Peyer's patch (tissue), 4 donors: ENCODE results near the gene LDLRAD4. TPM values are rescaled to one million over a fixed set of nuclear protein-coding genes. Genes with fewer than 3 reads are reported as not detected.

Experiments
- DNase-seq, 3 donors: peaks; one replicate each; pipeline ENCODE4 v3.0.0-alpha.2; 2017 to 2019
- H3K27ac ChIP-seq, 4 donors: fragments of 200-600 bp; sonication (generic); one replicate each; pipeline ENCODE4 v1.5.1; 2016 to 2019
- H3K27me3 ChIP-seq, 2 donors: fragments of 200-600 bp; sonication (generic); one replicate each; pipeline ENCODE4 v1.5.1; 2019
- H3K36me3 ChIP-seq, 3 donors: fragments of 200-600 bp; sonication (generic); one replicate each; pipeline ENCODE4 v1.5.1; 2016 to 2019
- H3K4me1 ChIP-seq, 4 donors: fragments of 200-600 bp; sonication (generic); one replicate each; pipeline ENCODE4 v1.5.1; 2016 to 2019
- H3K4me3 ChIP-seq, 4 donors: fragments of 200-600 bp; sonication (generic); 1 replicate in 3 of 4; 2 replicates in 1 of 4; pipeline ENCODE4 v1.5.1; 2016 to 2019; ENCODE audit warnings: mild to moderate bottlenecking in 1 of 4
- H3K9me3 ChIP-seq, 4 donors: fragments of 200-600 bp; sonication (generic); one replicate each; pipeline ENCODE4 v1.5.1; 2016 to 2019; ENCODE audit warnings: mild to moderate bottlenecking in 1 of 4
- CTCF ChIP-seq, 6 experiments: fragments of 450-650 bp in 4 of 6; fragments of 200-600 bp in 2 of 6; sonication (generic) in 1 of 6; IDR thresholded peaks; one replicate each; pipeline ENCODE4 v1.5.1; 2017 to 2019; ENCODE audit warnings: antibody characterized with exemption in 6 of 6, mild to moderate bottlenecking in 3 of 6, moderate library complexity in 1 of 6
- POLR2A ChIP-seq, 2 donors: fragments of 450-650 bp; IDR thresholded peaks; one replicate each; pipeline ENCODE4 v1.5.1; 2017; ENCODE audit warnings: antibody characterized with exemption in 2 of 2, mild to moderate bottlenecking in 2 of 2, moderate library complexity in 2 of 2
- total RNA-seq, 4 donors: library from RNA; depleted of rRNA; stranded (reverse); fragments of >200 nt; gene quantifications; one replicate each; pipeline ENCODE4 v1.1.0, GENCODE V29; 2016

LDLRAD4 gene
- total RNA-seq, 4 donors from 2014 or later: 24.8 to 128 (median 50.0) TPM

DNA sequence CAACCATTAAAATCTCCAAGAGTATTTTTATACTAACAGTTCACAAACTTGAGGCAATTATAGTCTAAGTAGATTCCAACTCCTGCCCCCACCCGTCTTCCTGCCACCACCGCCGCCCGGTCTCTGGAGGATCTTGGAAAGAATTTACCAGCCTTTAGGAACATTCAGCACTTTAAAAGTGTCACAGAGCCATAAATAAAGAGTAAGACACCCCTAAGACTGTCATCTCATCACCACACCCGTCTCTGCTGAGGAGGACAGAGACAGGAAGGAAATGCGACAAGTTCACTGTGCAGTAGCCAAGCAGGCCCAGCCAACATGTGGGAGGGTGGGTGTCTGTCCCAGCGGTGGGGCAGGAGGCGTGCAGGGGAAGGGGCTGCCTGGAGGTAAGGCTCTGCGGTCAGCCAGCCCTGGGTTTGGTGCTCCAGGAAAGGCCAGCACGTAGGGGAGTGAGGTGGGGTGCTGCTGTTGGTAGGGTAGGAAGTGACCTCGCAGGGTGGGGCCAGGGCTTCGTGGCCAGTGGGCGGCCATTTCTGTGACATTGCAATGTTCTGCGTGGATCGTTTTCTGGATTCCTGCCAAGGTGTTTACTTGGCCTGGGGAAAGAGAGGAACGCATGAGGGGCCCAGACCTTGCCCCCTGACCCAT, 396.2 kb downstream of the LDLRAD4 start:
- peak overlapping the region; percentile 3 to 43 (median 20) for H3K4me3 ChIP-seq
- TF ChIP-seq POLR2A (IDR thresholded peaks at IDR 0.05): no peak
- TF ChIP-seq CTCF (IDR thresholded peaks at IDR 0.05): no peak
- peak in 2 of 3 donors; percentile 59 to 70 for DNase-seq
- H3K36me3 ChIP-seq: no peaks in the 10 kb centered on the region
- no peaks in the 10 kb centered on the region for H3K27me3 ChIP-seq
- H3K9me3 ChIP-seq: no peaks in the 10 kb centered on the region
- peak overlapping the region; percentile 64 to 77 (median 70) for H3K27ac ChIP-seq
- peaks cover 0 to 26% (median 8%) of the 10 kb centered on the region in 4 donors for H3K4me1 ChIP-seq

GRCh38 chr18:13615432-13615861, 396.9 kb downstream of the LDLRAD4 start:
- Histone ChIP-seq H3K4me1 (peaks cover 0 to 26% (median 6%) of the 10 kb centered on the region in 4 donors), H3K27ac (peak overlapping the region; percentile 64 to 77 (median 70)), H3K4me3 (no peak overlapping the region), H3K36me3 (no peaks in the 10 kb centered on the region), H3K9me3 (no peaks in the 10 kb centered on the region), H3K27me3 (no peaks in the 10 kb centered on the region)
- TF ChIP-seq CTCF (IDR thresholded peaks at IDR 0.05): no peak
- no peak for TF ChIP-seq POLR2A (IDR thresholded peaks at IDR 0.05)
- DNase-seq: no peak

- no peaks in the 10 kb centered on the region for H3K9me3 ChIP-seq
- TF ChIP-seq CTCF (IDR thresholded peaks at IDR 0.05): no peak
- TF ChIP-seq POLR2A (IDR thresholded peaks at IDR 0.05): no peak
- no peak for DNase-seq
- H3K4me1 ChIP-seq: peaks cover 0 to 23% (median 4%) of the 10 kb centered on the region in 4 donors
- H3K27ac ChIP-seq: peak overlapping the region; percentile 10 to 77 (median 68)
- H3K36me3 ChIP-seq: peaks cover 0 to 3% (median 0%) of the 10 kb centered on the region in 3 donors
- H3K4me3 ChIP-seq: peak overlapping the region in 1 of 4 donors; percentile 0
- no peaks in the 10 kb centered on the region for H3K27me3 ChIP-seq
Measured at GRCh38 chr18:13616041-13616440, 397.5 kb downstream of the LDLRAD4 start.

DNA sequence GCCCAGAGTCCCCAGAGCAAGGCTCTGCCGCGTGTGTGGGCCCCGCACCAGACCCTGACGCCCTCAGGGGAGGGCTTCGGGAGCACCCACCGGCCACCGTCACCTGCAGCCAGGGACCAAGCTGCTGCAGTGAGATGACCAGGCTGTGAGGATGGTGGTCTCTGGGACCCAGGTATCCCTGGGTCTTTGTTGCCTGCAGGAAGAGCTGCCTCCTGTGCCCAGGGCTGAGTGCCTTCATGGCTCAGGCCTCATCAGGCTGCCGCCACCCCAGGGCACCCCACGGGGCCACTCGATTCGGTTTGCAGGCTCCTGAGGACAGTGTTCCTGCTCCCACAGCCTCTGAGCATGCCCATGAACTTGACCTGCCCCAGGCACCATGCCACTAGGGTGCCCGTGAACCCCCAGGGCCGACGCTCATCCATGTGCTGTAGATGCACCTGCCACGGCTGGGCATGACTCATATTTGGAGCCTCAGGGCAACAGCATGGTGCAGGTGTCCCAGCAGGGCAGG, 398.0 kb downstream of the LDLRAD4 start:
- H3K27ac ChIP-seq: peak overlapping the region; percentile 10 to 77 (median 68)
- peak overlapping the region in 1 of 4 donors; percentile 0 for H3K4me3 ChIP-seq
- H3K27me3 ChIP-seq: no peaks in the 10 kb centered on the region
- no peak for TF ChIP-seq POLR2A (IDR thresholded peaks at IDR 0.05)
- TF ChIP-seq CTCF (IDR thresholded peaks at IDR 0.05): no peak
- H3K36me3 ChIP-seq: peaks cover 0 to 8% (median 0%) of the 10 kb centered on the region in 3 donors
- no peaks in the 10 kb centered on the region for H3K9me3 ChIP-seq
- peak in 1 of 3 donors; percentile 41 for DNase-seq
- H3K4me1 ChIP-seq: peaks cover 0 to 18% (median 3%) of the 10 kb centered on the region in 4 donors

- DNase-seq: no peak
- Histone ChIP-seq H3K9me3 (no peaks in the 10 kb centered on the region), H3K4me1 (peaks cover 0 to 15% (median 3%) of the 10 kb centered on the region in 4 donors), H3K36me3 (peaks cover 0 to 20% (median 0%) of the 10 kb centered on the region in 3 donors), H3K4me3 (no peak overlapping the region), H3K27ac (no peak overlapping the region), H3K27me3 (no peaks in the 10 kb centered on the region)
- no peak for TF ChIP-seq CTCF (IDR thresholded peaks at IDR 0.05)
- TF ChIP-seq POLR2A (IDR thresholded peaks at IDR 0.05): no peak
Measured at GRCh38 chr18:13617826-13618515, 399.4 kb downstream of the LDLRAD4 start.
